Type B pancreatic cell (in vitro differentiated cells): ENCODE measurements around the gene CCPG1. TPM values are rescaled to one million over a fixed set of nuclear protein-coding genes. Genes with fewer than 3 reads are reported as not detected.

Source experiments
- DNase-seq: peaks from one replicate; pipeline ENCODE4 v3.0.0; 2021; ENCODE audit warnings: mixed read lengths; ENCODE audit not compliant: unreplicated experiment; ENCODE audit errors: extremely low spot score
- H3K27ac Mint-ChIP-seq: 2 replicates; pipeline ENCODE4 v1.8.0; 2021; ENCODE audit warnings: mild to moderate bottlenecking, mixed read lengths
- H3K27me3 Mint-ChIP-seq: 2 replicates; pipeline ENCODE4 v1.8.0; 2021; ENCODE audit warnings: mixed read lengths
- H3K36me3 Mint-ChIP-seq: 2 replicates; pipeline ENCODE4 v1.8.0; 2021; ENCODE audit warnings: mixed read lengths
- H3K4me1 Mint-ChIP-seq: one replicate; pipeline ENCODE4 v1.8.0; 2021; ENCODE audit warnings: mixed read lengths; ENCODE audit not compliant: unreplicated experiment
- H3K4me3 Mint-ChIP-seq: 2 replicates; pipeline ENCODE4 v1.8.0; 2021; ENCODE audit warnings: mild to moderate bottlenecking, mixed read lengths
- H3K9me3 Mint-ChIP-seq: 2 replicates; pipeline ENCODE4 v1.8.0; 2021; ENCODE audit warnings: mixed read lengths
- CTCF ChIP-seq: fragments of 200-600 bp; sonication (generic); conservative IDR thresholded peaks from 2 replicates; pipeline ENCODE4 v1.5.0; 2021; ENCODE audit warnings: antibody characterized with exemption, mild to moderate bottlenecking
- total RNA-seq: library from RNA; stranded (reverse); gene quantifications from 2 replicates; pipeline ENCODE4 v1.2.1, GENCODE V29; 2021; ENCODE audit warnings: low replicate concordance

The CCPG1 gene
- total RNA-seq, 1 donor from 2014 or later: 26.5 TPM

DNA sequence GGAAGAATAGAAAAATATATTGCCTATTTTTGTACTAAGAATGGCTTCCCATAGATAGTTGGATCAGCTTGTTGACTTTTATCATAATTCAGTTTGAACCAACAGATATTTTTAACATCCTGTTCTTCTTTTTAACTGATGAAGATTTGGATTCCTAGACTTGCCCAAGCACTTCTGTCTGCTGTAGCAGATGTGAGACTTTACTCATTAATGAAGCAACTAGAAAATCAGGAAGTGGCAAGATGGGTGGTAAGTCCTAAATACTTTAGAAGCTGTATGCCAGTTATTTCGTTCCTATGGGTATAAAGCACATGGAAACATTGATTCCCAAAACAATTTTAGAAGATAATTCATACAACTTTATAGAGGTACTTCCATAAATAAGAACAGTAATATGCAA lies 80.8 kb downstream of the CCPG1 start:
- no peaks in the 10 kb centered on the region for H3K9me3 Mint-ChIP-seq
- no peak overlapping the region for H3K27ac Mint-ChIP-seq
- H3K4me3 Mint-ChIP-seq: no peak overlapping the region
- no peak for TF ChIP-seq CTCF
- no peaks in the 10 kb centered on the region for H3K4me1 Mint-ChIP-seq
- peaks cover 3% of the 10 kb centered on the region for H3K36me3 Mint-ChIP-seq
- no peaks in the 10 kb centered on the region for H3K27me3 Mint-ChIP-seq
- DNase-seq: no peak

GRCh38 chr15:55322467-55322866 lies 85.7 kb downstream of the CCPG1 start:
- peaks cover 4% of the 10 kb centered on the region for H3K9me3 Mint-ChIP-seq
- no peak for DNase-seq
- no peak overlapping the region for H3K4me3 Mint-ChIP-seq
- H3K4me1 Mint-ChIP-seq: peaks cover 13% of the 10 kb centered on the region
- TF ChIP-seq CTCF: no peak
- H3K36me3 Mint-ChIP-seq: peaks cover 5% of the 10 kb centered on the region
- H3K27ac Mint-ChIP-seq: no peak overlapping the region
- H3K27me3 Mint-ChIP-seq: no peaks in the 10 kb centered on the region

DNA sequence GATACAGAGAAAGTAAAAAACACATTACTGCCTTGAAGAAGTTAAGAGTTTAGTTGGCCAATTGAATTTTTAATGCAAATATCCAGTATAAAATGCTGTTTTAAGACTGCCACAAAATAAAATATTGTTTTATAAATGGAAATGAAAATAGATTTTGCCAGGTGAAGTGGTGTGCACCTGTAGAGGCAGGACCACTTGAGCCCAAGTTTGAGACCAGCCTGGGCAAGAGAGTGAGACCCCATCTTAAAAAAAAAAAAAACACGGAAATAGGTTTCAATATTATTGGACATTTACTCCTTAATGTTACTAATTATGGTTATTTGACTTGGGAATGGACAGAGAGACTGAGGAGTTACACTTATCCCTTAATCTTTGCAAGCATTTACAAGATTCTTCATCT lies 87.2 kb downstream of the CCPG1 start:
- no peak for DNase-seq
- Mint-ChIP-seq H3K4me1 (peaks cover 19% of the 10 kb centered on the region), H3K27me3 (no peaks in the 10 kb centered on the region), H3K36me3 (peaks cover 5% of the 10 kb centered on the region), H3K9me3 (peaks cover 4% of the 10 kb centered on the region), H3K4me3 (no peak overlapping the region), H3K27ac (no peak overlapping the region)
- TF ChIP-seq CTCF: no peak

DNA sequence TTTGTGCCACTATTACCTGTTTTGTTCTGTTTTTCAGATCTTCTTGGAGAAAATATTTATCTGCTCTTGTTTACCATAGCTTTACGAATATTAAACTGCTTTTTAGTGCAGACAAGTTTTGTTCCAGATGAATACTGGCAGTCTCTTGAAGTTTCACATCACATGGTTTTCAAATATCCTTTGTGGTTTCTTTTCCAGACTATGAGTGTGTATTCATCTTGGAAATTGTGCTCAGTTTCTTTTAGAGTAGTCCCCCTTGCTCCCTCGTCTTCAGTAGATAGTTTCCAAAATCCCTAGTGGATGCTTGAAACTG lies 88.0 kb downstream of the CCPG1 start:
- H3K36me3 Mint-ChIP-seq: peaks cover 5% of the 10 kb centered on the region
- peaks cover 24% of the 10 kb centered on the region for H3K4me1 Mint-ChIP-seq
- peak overlapping the region; percentile 39 for H3K27ac Mint-ChIP-seq
- no peak for TF ChIP-seq CTCF
- no peak for DNase-seq
- H3K9me3 Mint-ChIP-seq: peaks cover 4% of the 10 kb centered on the region
- H3K4me3 Mint-ChIP-seq: peak overlapping the region; percentile 81
- H3K27me3 Mint-ChIP-seq: no peaks in the 10 kb centered on the region

DNA sequence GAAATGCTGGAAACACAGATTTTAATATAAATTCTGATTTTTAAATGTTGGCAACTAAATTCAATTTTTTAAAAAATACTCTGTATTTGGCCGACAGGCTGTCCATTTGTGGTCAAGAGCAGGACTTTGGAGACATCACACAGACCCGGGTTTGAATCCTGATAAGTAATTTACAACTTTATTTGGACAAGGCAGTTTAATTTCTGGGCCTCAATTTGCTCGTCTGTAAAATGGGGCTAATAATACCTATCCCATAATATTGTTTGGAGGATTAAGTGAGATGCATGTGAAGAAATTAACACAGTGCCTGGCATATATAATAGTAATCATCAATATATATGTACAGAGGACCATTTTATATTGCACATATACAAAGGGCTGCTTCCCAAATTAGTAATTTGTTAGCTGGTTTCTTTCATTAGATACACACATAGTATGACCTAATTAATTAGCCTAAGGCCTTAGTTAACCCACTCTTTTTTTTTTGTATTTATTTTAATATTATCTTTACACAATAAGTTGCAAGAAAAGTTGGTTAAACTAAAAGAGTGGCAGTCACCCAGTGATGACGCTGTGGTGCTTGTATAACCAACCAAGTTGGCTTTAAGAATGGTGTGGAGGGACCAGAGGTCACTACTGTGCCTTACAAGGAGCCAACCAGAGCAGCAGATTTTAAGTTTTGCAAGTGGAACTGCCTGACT lies 88.5 kb downstream of the CCPG1 start:
- TF ChIP-seq CTCF: no peak
- peaks cover 7% of the 10 kb centered on the region for H3K36me3 Mint-ChIP-seq
- H3K27me3 Mint-ChIP-seq: no peaks in the 10 kb centered on the region
- H3K9me3 Mint-ChIP-seq: peaks cover 4% of the 10 kb centered on the region
- peak overlapping the region; percentile 99 for H3K4me3 Mint-ChIP-seq
- no peak for DNase-seq
- peak overlapping the region; percentile 39 for H3K27ac Mint-ChIP-seq
- H3K4me1 Mint-ChIP-seq: peaks cover 25% of the 10 kb centered on the region
